ENCODE measurements around the gene SNAPC4.
"Not testable (repeated sequence)": the region's sequence is repeated elsewhere in the genome, so short reads cannot be mapped to it uniquely, and the experiment has no call there.

Gene SNAPC4

DNA sequence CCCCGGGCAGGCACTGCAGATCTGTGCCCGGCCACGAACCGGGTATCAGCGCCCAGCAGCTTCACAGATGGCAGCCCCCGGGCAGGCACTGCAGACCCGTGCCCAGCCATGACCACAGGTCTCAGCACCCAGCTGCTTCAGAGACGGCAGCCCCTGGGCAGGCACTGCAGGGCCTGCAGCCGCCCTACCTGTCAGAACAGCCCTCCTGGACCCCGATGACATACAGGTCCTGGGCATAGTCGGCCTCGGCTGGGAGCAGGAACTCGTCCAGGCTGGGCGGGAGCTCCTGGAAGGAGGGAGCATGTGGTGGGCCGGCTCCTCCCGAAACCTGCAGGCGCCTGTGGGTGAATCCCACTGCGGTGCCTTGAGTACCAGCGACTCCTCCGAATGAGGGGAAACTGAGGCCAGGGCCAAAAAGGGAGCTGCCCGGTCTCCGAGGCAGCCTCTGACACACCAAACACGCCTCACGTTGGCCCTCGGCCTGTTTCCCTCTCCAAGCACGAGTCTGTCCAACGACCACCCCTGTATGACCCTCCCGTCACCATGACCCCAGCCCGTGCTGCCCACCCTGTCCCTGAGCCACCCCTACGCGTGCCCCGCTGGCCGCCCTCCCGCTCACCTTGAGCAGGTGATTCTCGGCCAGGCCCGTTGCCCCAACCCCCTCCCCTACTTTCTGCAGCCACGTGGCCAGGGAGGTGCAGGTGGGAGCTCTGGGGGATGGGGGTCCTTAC, 34.0 kb upstream of the SNAPC4 start:
- no peak for DNase-seq

DNA sequence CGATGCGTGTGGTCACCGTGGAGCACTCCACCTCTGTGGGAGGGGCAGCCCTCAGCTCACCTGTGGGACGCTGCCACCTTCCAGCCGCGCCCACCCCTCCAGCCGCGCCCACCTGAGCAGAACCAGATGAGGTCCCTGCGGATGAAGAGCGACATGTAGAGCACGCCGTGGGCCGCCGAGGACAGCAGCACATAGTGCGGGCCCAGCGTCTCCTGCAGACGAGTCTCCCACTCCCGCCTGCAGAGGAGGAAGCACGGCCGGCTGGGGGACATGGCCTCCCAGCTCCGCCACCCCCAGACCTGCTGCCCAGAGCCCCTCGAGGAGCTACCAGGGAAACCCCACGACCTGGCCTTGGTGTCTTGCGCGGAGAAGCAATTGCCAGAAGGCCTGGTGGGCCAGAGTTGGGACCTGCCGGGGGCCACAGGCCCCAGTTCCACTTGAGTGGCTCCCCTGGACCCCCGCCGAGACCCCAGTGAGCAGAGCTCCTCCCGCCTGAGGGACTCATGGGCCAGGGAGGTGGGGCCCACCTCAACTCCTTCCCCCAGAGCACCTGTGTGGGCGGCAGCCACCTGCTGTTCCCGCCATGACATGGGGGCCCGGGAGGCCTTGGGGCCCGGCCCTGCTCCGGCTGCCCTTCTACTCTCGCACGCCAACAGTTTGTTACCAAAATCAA, 33.2 kb upstream of the SNAPC4 start:
- DNase-seq, result no peak

DNA sequence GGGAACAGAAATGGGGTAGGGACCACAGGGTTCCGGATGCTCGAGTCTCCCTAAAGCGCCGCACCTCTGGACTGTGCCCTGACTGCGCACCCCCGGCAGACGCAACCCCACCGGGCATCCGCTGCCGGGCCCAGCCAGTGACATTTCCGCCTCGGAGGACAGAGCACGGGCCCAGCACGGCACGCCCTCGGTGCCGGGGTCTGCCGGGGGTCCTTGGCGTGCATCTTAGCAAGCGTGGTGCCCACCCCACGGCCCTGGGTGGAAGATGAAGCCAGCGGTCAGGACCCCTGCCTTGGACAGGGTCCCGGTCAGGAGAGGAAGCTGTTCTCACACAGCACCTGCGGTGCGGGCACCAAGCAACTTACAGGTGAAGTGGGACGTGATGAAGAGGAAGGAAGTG, 32.6 kb upstream of the SNAPC4 start:
- no peak for DNase-seq

GRCh38 chr9:136431782-136432350, 31.9 kb upstream of the SNAPC4 start:
- DNase-seq, result no peak

DNA sequence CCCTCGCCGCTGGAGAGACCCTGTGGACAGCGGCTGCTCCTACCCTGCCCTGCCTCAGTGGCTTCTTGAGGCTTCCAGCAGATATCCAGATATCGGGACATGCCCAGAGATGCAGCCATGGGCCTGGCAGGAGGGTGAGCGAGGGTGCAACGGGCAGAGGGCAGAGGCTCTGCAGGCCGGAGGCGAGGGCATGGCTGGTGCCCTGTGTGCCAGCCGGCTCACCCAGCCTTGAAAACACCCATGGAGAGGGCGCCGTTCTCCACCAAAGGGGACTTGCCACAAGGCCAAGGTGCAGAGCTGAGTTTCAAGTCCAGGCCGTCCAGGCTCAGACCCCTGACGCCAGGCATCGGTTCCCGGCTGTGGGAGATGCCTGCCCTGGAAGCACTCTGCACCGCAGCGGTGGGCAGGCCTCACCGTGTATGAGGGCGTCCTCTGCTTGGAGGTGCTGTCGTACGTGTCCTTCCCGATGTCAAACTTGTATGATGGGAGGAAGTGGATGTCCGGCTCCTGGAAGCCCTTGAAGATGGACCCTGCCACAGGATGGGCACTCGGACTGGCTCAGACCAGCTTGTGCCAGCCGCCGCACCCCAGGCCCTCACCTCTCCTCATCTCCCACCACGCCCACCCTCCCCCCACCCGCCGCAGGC, 30.7 kb upstream of the SNAPC4 start:
- DNase-seq, result no peak

- DNase-seq, result no peak
Observed at GRCh38 chr9:136429683-136430491, 29.9 kb upstream of the SNAPC4 start.

DNA sequence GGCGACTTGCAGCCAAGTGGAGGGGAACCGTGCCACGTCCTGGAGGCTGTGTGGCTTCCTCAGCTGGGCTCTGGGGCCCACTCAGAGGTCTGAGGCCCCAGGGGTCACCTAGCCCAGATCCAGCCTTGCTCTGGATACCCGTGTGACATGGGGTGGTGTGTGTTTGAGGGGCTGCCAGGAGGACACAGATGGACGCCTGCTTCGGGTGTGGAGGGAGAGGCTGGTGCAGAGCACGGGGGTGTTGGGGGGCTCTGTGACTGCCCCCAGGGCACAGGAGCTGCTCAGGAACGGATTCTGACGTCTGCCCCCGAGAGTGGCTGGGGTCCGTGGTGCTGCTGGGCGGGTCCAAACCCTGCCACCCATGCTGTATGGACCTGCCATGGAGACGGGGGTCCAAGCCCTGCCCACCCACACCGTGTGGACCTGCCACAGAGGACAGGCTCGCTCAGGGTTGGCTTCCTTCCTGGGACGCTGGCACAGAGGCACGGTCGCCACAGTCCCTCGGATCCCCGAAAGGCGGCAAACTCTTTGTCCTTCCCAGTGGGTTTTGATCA, 29.2 kb upstream of the SNAPC4 start:
- no peak for DNase-seq

DNA sequence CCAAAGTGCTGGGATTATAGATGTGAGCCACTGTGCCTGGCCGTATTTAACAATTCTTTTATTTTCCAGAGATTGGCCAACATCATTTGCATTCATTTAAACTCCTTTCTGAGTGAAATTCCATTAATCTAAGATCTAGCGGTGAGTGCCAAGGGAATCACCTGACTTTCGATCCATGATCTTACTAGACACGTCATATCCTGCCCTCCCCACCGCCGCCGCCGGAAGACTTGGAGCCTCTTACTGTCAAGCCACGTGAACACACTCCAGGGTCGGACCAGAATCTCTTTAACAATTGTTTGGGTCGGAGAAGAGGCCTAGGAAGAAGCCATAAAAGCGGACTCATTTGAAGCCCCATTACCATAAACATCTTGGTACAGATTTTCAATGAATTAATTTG, 26.8 kb upstream of the SNAPC4 start:
- no peak for DNase-seq

GRCh38 chr9:136425367-136425766, 25.4 kb upstream of the SNAPC4 start:
- not testable (repeated sequence) for DNase-seq

DNA sequence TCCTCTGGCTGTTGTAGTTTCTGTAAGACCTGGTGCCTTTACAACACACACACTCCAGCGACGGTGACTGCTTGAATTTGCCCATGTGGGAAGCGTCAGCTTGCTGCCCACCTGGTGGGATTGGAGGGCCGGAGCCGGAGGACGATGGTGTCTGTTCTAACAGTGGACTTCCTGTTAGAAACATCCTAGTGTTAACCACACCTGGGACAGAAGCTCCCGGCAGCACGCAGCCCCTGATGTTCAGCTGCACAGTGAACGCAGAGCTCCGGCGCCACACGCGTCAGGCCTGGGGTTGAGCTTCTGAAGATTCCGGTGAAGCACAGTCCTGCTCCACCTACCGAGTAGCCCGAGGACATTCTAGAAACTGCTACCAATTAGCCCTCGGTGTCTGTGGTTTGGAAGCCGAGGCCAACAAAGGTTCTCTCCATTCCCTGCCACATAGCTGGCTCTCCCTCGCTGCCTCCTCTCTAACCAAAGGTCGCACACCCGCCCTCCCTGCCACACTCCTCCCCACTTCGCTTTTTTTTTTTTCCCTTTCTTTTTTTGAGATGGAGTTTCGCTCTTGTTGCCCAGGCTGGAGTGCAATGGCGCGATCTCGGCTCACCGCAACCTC, 24.9 kb upstream of the SNAPC4 start:
- DNase-seq, result no peak

DNA sequence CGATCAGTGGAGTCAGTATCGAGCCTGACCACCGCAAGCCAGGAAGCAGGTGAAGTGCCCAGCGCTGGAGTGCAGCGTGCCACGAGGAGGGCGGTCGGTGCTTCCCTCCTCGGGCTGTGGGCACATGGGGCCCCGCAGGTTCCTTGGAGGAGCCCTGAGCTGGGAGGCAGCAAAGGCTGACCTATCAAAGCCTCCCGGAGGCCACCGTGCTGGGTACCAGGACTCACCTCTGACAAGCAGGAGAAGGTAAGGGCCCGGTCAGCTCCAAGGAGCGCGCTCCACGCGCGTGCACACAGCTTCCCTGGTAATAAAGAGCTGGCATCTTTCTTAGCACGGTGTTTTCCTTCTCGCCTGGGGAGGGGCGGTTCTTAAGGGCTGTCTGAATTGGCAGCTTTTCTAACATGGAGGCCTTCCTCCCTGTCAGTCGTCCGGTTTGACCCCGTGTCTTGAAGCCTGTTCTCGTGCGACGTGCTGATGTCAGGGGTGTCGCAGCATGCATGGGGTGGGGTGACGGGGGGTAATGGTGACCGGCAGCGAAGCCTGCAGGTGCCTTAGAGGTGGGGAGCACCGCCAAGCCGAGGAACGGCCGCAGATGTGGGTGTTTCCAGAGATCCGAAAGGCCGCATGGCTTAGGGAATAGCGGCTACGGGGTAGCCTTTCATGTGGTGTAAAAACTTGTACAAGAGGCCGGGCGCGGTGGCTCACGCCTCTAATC, 23.6 kb upstream of the SNAPC4 start:
- DNase-seq, result no peak

DNA sequence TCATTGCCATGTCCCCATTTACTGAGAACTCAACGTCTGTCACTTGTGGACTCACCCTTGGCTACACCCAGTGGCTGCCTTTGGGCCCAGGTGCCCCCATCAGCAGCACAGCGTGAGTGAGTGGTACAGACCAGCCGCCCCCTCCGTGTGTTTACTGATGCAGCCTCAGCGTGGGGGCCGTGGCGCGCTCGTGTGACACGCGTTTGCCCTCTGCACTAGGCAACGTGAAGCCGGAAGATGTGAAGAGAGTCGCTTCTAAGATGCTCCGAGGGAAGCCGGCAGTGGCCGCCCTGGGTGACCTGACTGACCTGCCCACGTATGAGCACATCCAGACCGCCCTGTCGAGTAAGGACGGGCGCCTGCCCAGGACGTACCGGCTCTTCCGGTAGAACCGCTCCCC, 22.9 kb upstream of the SNAPC4 start:
- DNase-seq, result no peak

DNA sequence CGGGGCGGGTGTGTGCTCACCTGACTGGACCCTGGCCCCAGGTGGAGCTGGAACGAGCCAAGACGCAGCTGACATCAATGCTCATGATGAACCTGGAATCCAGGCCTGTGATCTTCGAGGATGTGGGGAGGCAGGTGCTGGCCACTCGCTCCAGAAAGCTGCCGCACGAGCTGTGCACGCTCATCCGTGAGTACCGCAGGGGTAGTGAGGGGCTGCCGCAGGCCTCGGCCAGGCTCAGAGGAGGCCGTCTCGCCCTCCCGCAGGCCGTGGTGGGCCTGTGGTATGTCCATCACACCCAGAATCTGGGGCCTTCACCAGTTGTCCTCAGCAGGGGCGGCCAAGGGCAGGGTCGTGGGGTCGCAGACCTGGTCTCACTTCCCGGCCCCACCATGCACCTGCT, 21.8 kb upstream of the SNAPC4 start:
- no peak for DNase-seq

DNA sequence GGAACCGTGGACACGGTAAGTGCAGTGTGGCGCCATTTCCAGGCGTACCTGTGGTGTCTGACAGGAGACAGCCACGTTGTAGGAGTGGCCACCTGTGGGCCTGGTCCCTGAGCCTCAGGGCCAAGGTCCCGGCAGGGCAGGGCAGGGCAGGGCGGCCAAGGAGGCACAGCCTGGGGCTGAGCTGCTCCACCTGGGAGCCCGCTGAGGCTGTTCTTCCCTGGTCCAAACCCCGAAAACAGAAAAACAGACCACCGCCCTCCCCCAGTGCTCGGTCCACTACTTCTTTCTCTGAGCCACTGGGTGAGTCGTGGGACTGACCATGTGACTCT, 19.1 kb upstream of the SNAPC4 start:
- DNase-seq, result no peak

GRCh38 chr9:136418182-136419091, 18.5 kb upstream of the SNAPC4 start:
- DNase-seq, result no peak

GRCh38 chr9:136416914-136417313, 16.9 kb upstream of the SNAPC4 start:
- no peak for DNase-seq

DNA sequence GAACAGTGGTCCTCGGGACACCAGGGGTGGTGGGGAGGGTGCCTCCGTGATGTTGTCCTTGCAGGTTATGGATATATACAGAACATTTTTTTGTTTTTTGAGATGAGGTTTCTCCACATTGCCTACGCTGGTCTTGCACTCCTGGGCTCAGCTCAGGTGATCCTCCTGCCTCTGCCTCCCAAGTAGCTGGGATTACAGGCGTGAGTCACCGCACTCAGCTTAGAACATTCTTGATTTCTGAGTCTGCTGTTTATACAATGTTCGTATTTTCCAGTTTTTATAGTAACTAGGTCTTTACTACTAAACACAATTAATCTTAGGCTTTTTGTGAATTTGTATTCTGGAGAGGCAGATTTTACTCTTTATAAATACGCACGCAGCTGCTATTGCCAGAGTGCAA, 16.5 kb upstream of the SNAPC4 start:
- DNase-seq, result no peak

DNA sequence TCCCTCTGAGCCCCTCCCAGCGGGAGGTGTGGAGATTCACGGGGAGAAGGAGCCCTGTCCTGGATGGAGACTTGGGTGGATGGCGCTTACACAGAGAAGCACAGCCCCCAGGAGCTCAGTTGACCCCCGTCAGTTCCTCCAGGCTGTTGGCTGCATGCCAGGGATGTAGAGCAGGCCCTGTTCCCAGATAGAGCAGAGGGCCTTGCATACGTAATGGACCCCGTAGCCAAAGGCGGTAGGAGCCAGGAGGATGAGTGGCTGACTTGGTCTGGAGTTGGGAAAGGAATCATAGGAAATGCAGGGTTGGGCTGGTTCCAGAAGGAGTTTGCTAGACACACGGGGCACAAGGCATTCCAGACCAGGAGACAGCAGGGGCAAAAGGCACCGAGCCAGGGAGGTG, 13.0 kb upstream of the SNAPC4 start:
- DNase-seq, result no peak

- DNase-seq, result no peak
Observed at GRCh38 chr9:136411378-136411777, 11.4 kb upstream of the SNAPC4 start.

DNA sequence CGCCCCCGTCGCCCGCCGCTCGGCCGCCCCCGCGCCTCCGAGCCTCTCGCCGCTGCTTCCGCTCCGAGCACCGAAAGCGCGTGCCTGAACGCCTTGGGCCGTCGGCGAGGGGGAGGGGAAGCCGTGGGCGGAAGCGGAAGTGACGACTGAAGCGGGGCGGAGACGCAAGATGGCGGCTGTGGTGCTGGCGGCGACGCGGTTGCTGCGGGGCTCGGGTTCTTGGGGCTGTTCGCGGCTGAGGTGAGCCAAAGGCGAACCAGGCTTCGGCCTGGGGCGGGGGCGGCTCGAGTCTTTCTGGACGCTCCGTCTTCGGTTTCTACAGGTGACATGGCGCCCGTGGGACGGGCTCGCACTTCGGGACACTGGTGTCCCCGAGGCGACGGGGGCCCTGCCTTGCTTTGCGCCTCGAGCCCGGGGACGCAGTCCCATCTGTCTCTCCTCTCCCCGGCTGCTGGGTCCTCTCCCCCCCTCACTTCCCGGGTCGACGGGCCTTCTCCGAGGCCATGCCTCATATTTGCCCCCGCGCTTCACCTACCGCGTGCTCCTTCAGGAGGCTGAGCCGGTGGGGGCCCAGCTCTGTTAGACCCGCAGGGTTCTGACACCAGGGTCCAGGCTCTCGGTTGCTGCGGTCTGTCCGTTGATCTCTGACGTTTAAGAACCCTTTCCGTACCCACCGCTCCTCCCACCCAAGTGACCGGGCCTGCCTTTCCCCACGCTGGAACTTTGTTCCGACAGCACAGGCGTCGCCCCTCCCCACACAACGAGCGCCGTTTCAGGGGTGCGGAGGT, 10.7 kb upstream of the SNAPC4 start, which contains the start of the genes ENTR1 and PMPCA:
Gene ENTR1 (minus strand): TSS at position 115 of the 788 bp plus-strand sequence. CDS start 217 bp downstream, outside the sequence.
Gene PMPCA (plus strand): TSS at position 159 of the 788 bp plus-strand sequence. CDS start 11 bp downstream, at position 170.
- peak; percentile 94 for DNase-seq
